ENCODE results near the gene SHROOM1. TPM values are rescaled to one million over a fixed set of nuclear protein-coding genes. Genes with fewer than 3 reads are reported as not detected.
A peak's percentile ranks its signal among the peaks of the same experiment; 100 is the strongest.

Gene SHROOM1
- total and polyA plus RNA-seq, 9 of the 15 experiments (the other 6 are each of a cell fraction or from before 2014, with no cell fraction given), result 0.44 to 26.5 (median 11.9) TPM

DNA sequence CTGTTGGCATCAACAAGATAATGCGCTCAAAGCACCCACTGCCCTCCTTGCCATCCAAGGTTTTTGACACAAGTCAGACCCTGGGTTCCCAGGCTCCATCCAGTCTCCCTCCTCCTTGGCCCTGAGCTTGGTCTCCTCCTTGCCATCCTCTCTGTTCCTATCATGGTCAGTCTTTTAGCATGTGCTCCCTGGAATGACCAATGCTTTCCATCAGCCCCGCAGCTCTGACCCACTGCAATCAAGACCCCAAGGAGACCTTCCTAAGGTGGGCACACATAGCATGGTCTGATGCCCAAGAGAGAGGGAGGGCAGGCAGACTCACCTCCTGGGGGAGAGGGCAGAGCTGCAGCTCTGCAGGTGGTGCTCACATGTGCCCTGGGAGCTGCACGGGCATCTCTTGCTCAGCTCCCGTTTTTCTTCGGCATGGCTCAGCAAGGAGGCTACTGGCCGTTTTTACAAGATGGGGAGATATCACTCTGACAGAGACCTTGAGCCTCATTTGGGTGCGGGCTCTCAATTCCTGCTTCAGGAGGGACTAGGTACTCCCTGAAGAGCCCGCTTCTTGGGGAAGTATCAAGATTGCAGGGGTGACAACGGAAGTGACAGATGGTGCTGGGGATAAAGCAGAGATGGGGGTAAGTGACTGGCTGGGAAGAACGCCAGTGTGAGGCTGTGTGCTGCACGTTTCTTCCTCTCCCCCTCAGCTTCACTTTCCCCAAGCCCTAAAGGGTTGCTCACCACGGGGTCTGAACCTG lies 56.7 kb downstream of the SHROOM1 start (continued):
- no peak for TF ChIP-seq CHD1 (IDR thresholded peaks at IDR 0.05; ENCODE audit: low read length)
- no peak for TF ChIP-seq ZBTB12 (CRISPR knock-in tag; IDR thresholded peaks at IDR 0.05)
- TF ChIP-seq GATA2 (CRISPR knock-in tag; IDR thresholded peaks at IDR 0.05), result peak; percentile 79
- no peak for TF ChIP-seq ATF6 (CRISPR knock-in tag; IDR thresholded peaks at IDR 0.05)
- no peak for TF ChIP-seq NFE2L1 (tag; IDR thresholded peaks at IDR 0.05; ENCODE audit: borderline replicate concordance, low read depth)
- TF ChIP-seq, protein P1, sequence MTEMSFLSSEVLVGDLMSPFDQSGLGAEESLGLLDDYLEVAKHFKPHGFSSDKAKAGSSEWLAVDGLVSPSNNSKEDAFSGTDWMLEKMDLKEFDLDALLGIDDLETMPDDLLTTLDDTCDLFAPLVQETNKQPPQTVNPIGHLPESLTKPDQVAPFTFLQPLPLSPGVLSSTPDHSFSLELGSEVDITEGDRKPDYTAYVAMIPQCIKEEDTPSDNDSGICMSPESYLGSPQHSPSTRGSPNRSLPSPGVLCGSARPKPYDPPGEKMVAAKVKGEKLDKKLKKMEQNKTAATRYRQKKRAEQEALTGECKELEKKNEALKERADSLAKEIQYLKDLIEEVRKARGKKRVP (CRISPR knock-in tag; IDR thresholded peaks at IDR 0.05), result no peak
- TF ChIP-seq ZNF140 (CRISPR knock-in tag; IDR thresholded peaks at IDR 0.05), result no peak
- no peak for TF ChIP-seq ESRRB (CRISPR knock-in tag; IDR thresholded peaks at IDR 0.05; ENCODE audit: borderline replicate concordance)
- no peak for TF ChIP-seq ARHGAP35 (IDR thresholded peaks at IDR 0.05; ENCODE audit: partially characterized antibody)
- no peak for TF ChIP-seq CHD4 (IDR thresholded peaks at IDR 0.05; ENCODE audit: insufficient read depth, insufficient replicate concordance, low read depth, low read length, poor library complexity, severe bottlenecking)
- TF ChIP-seq, protein P2, sequence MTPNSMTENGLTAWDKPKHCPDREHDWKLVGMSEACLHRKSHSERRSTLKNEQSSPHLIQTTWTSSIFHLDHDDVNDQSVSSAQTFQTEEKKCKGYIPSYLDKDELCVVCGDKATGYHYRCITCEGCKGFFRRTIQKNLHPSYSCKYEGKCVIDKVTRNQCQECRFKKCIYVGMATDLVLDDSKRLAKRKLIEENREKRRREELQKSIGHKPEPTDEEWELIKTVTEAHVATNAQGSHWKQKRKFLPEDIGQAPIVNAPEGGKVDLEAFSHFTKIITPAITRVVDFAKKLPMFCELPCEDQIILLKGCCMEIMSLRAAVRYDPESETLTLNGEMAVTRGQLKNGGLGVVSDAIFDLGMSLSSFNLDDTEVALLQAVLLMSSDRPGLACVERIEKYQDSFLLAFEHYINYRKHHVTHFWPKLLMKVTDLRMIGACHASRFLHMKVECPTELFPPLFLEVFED (CRISPR knock-in tag; conservative IDR thresholded peaks at IDR 0.05), result no peak
- no peak for TF ChIP-seq SMAD2 (IDR thresholded peaks at IDR 0.05; ENCODE audit: low read depth, low read length)
- TF ChIP-seq, protein P3, sequence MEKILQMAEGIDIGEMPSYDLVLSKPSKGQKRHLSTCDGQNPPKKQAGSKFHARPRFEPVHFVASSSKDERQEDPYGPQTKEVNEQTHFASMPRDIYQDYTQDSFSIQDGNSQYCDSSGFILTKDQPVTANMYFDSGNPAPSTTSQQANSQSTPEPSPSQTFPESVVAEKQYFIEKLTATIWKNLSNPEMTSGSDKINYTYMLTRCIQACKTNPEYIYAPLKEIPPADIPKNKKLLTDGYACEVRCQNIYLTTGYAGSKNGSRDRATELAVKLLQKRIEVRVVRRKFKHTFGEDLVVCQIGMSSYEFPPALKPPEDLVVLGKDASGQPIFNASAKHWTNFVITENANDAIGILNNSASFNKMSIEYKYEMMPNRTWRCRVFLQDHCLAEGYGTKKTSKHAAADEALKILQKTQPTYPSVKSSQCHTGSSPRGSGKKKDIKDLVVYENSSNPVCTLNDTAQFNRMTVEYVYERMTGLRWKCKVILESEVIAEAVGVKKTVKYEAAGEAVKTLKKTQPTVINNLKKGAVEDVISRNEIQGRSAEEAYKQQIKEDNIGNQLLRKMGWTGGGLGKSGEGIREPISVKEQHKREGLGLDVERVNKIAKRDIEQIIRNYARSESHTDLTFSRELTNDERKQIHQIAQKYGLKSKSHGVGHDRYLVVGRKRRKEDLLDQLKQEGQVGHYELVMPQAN (IDR thresholded peaks at IDR 0.05; ENCODE audit: borderline replicate concordance), result no peak
- TF ChIP-seq SMARCA5 (IDR thresholded peaks at IDR 0.05), result no peak
- TF ChIP-seq ZZZ3 (IDR thresholded peaks at IDR 0.05), result no peak
- no peak for TF ChIP-seq KAT8 (IDR thresholded peaks at IDR 0.05; ENCODE audit: low read depth)
- TF ChIP-seq, protein P4, sequence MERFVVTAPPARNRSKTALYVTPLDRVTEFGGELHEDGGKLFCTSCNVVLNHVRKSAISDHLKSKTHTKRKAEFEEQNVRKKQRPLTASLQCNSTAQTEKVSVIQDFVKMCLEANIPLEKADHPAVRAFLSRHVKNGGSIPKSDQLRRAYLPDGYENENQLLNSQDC (CRISPR knock-in tag; IDR thresholded peaks at IDR 0.05), result no peak
- no peak for TF ChIP-seq PHF8 (IDR thresholded peaks at IDR 0.05; ENCODE audit: borderline replicate concordance, low read length)
- no peak for TF ChIP-seq HES1 (IDR thresholded peaks at IDR 0.05; ENCODE audit: low read depth)

Data from K562 (cell line).